HepG2 (cell line): ENCODE measurements around the gene MYH16.

Experiments used
- ATF2 ChIP-seq: sonication (generic); formaldehyde crosslinking; IDR thresholded peaks from 2 replicates; pipeline ENCODE4 v1.4.0; 2020; ENCODE audit warnings: missing genetic modification reagents
- ATF3 ChIP-seq: sonication (generic); formaldehyde crosslinking; IDR thresholded peaks from 2 replicates; pipeline ENCODE4 v1.4.0; 2020; ENCODE audit warnings: missing genetic modification reagents
- ATF6 ChIP-seq: sonication (generic); formaldehyde crosslinking; conservative IDR thresholded peaks from 2 replicates; pipeline ENCODE4 v1.4.0; 2020; ENCODE audit warnings: missing genetic modification reagents
- CREB1 ChIP-seq, 2 experiments: fragments of 450-650 bp in 1 of 2; IDR thresholded peaks; 2 replicates each; pipeline ENCODE4 v1.6.1; 2016 to 2017; ENCODE audit warnings: control low read depth in 1 of 2, mild to moderate bottlenecking in 1 of 2, missing compliant biosample characterization in 1 of 2, missing genetic modification characterization in 1 of 2
- CTCF ChIP-seq: sonication (generic); formaldehyde crosslinking; IDR thresholded peaks from 2 replicates; pipeline ENCODE4 v1.5.0; 2020; ENCODE audit warnings: mild to moderate bottlenecking, missing genetic modification reagents, moderate library complexity
- HDAC1 ChIP-seq: sonication (generic); formaldehyde crosslinking; IDR thresholded peaks from 2 replicates; pipeline ENCODE4 v1.5.1; 2020; ENCODE audit warnings: mild to moderate bottlenecking, missing genetic modification reagents
- HNRNPK ChIP-seq: fragments of 200-400 bp; formaldehyde crosslinking; IDR thresholded peaks from 2 replicates; pipeline ENCODE4 v1.6.1; 2018; ENCODE audit warnings: low read length, low read depth, moderate library complexity, mild to moderate bottlenecking; ENCODE audit not compliant: poor library complexity, severe bottlenecking
- PCBP1 ChIP-seq: fragments of 200-400 bp; formaldehyde crosslinking; IDR thresholded peaks from 2 replicates; pipeline ENCODE4 v1.6.1; 2017; ENCODE audit warnings: mild to moderate bottlenecking, low read depth, low read length, borderline replicate concordance
- ZBTB26 ChIP-seq: IDR thresholded peaks from 2 replicates; pipeline ENCODE4 v1.6.1; 2016; ENCODE audit warnings: missing compliant biosample characterization, missing genetic modification reagents, borderline replicate concordance
- ZNF138 ChIP-seq: sonication (generic); formaldehyde crosslinking; IDR thresholded peaks from 2 replicates; pipeline ENCODE4 v1.5.0; 2020; ENCODE audit warnings: mild to moderate bottlenecking, low read depth, missing genetic modification reagents
- ZNF354B ChIP-seq: sonication (generic); formaldehyde crosslinking; IDR thresholded peaks from 2 replicates; pipeline ENCODE4 v1.8.0; 2022; ENCODE audit warnings: mild to moderate bottlenecking, missing genetic modification reagents

GRCh38 chr7:99267841-99268576 lies 4.6 kb upstream of the MYH16 start:
- TF ChIP-seq ZNF354B (CRISPR knock-in tag) (no peak), CREB1 (IDR thresholded peaks at IDR 0.05) (no peak), CREB1 (CRISPR knock-in tag; IDR thresholded peaks at IDR 0.05) (no peak), ATF3 (CRISPR knock-in tag) (no peak), HNRNPK (no peak), HDAC1 (CRISPR knock-in tag) (no peak), ZBTB26 (CRISPR knock-in tag) (no peak), ZNF138 (no peak), ATF6 (CRISPR knock-in tag) (no peak), CTCF (CRISPR knock-in tag) (no peak), PCBP1 (no peak), ATF2 (CRISPR knock-in tag) (no peak)
